HG02885 (cell line): ENCODE results near the gene GLMN.

Experiments
- ATAC-seq: cut with Tn5 transposase; IDR thresholded peaks from one replicate; pipeline ENCODE4 v1.9.1; 2021; ENCODE audit warnings: mild to moderate bottlenecking; ENCODE audit not compliant: unreplicated experiment, poor library complexity

GLMN gene

DNA sequence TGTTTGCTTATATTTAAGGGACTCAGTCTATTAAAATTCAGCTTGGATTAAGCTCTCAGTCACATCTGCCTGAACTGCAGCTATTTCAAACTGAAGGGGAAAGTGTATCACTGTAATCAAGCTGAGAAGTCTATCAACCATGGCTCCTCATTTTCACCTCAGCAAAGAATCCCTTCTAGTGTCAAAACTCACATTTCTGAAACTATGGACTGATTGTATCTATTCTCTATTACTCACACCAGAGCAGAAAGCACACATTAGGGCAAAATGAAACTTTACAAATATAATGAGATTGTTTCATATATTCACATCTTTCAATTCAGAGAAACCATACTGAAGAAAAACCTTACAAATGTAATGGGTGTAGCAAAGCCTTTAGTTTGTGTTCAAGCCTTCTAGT, 95.7 kb downstream of the GLMN start:
- ATAC-seq = no peak

- no peak for ATAC-seq
Measured at GRCh38 chr1:92201973-92202372, 96.8 kb downstream of the GLMN start.
